HG03039 (cell line): ENCODE measurements around the gene MYL3.
A peak's percentile ranks its signal among the peaks of the same experiment; 100 is the strongest.

Source experiments
- ATAC-seq: cut with Tn5 transposase; IDR thresholded peaks from one replicate; pipeline ENCODE4 v1.9.1; 2021; ENCODE audit warnings: mild to moderate bottlenecking, moderate library complexity; ENCODE audit not compliant: unreplicated experiment

Gene MYL3

DNA sequence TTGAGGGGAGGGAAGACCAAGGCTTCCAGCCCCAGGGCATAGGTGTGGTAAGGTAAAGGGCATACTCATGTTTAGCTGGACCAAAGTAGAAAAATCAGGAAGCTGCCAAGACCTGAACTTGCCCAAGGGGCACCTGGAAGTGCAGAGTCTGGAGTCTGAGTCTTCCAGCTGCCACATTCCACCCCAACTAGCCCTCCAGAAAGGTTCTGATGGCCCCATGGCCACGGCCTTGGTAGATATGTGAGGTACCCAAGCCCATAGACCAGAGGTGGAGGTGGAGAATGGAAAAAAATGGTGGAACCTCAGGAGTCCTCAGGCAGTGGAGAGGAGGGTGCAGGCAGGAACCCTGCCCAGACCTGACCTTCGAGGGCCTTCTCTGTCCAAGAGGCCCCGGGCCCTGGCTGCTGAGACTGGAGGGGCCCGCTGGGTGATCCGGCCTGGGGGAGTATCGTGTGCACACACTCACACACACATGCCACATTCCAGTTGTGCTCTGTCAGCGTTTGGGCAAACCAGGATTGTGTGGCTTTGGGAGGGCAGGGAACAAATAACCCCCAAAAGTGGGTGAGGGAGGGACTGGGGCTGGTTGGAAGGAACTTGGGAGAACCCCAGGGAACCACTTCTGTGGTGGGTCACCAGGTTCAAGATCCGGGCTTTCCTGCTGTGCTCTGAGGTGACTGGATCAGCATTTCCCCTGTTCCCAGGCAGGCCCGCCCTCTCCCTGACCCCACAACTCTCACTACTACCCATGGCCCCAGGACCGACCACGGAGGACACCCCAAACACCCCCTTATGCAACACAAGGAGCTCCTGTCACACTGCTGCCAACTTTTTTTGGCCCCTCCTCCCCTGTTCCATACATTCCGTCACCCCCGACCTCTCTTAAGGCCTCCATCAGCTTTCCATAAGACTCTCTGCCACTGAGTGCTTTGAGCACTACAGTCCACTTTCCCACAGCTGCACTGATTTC lies 11.6 kb downstream of the MYL3 start:
- ATAC-seq: no peak

DNA sequence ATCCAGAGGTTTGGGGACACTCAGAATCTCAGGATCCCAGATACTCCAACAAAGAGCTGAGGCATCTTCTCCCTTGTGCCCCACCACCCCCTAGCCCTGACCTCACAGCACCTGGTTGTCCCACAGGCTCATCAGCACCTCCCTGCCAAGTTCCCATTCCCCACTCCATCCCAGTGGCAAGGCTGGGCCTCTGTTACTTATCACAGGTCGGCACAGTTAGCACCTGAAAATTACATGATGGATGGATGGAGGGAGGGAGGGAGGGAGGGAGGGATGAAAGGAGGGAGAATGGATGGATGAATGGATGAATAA lies 12.8 kb downstream of the MYL3 start:
- no peak for ATAC-seq

DNA sequence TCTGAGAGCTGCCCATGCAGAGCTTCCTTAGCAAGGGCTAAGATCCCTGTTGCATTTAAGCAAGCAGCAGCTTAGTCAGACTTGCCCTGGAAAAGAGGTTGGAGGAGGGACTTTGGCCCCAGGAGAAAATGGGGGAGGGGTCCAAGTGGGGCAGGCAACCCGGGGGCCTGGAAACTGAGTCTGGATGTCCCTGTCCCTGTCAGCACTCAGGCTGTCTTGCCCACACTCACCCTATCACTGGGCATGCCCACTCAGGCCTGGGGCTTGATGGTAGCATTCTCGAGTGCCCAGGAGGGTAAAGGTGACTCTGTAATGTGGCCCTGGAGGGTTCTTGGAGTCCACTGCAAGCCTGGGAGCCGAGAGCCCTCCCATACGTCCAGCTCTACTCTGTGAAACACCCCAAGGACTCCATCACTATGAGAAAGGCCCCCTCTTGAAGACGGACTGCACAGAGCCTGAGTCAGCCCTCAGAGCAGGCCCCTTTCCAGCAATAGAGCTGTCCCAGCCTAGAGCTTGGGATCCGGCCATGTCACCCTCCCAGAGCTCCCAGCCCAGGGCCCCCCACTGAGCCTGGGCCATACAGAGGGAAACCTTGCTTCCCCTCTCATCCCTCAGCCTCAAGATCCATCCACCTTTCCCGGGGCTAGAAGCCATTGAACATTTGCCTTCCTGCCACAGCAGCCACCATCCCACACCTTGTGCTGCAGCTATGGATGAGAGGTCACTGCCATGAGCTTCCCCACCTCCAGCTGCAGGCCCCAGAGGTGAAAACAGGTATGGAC lies 13.4 kb downstream of the MYL3 start:
- ATAC-seq: no peak

DNA sequence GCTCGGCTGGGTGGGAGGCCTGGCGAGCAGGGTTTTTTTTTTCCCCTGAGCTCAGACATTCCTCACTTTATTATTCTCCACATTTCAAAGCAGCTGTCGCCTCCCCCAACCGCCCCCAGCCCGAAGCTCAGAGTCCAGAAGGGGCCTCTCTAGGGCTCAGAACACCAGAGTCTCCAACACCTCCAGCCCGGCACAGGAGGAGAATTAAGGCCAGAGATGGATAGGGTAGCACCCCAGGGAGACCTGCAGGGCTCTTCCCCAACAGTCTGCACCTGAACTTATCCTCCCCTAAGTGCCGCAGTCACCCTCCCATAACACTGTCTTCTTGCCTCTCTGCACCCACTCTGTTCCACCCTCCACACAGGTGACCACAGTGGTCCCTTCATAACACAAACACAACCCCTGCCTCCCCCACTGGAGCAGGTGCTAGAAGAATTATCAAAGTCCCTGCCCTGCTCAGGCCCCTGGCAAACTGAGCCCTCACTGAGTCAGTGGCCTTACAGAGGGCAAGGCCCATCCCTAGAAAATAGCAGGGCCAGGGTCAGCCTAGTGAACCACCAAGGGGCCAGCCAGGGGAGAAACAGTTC lies 14.1 kb downstream of the MYL3 start:
- ATAC-seq: no peak

DNA sequence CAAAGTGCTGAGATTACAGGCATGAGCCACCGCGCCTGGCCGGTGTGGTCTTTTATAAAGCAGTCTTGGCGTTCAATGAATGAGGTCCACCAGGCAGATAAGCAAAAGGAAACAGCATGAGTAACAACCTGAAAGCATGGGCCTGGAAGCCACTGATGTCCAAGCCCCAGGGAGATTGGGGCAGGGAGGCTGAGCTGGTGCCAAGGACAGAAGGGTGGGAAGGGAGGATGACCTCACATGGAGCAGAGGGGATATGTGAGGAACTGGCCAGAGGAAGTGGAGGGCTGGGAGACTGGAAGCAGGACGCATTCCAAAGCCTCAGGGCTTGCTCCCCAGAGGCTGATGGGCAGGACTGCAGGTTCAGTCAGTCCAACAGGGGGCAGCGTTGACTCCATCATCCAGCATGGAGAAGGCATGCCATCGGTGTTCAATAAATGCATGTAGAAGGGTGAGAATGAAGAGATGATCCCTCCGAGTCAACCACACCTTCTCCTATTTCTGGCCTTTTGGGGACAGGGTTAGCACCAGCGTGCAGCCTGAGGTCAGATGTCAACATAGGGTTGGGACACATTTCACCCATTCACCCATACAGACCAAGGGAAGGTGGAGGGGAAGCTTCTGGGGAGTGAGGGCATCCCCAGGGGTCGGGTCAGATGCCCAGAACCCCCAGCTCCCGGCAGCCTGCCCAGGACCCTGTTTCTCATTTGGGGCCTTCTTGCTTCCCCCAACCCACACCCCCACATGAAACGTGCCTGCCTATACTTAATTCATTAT lies 14.8 kb downstream of the MYL3 start:
- no peak for ATAC-seq

DNA sequence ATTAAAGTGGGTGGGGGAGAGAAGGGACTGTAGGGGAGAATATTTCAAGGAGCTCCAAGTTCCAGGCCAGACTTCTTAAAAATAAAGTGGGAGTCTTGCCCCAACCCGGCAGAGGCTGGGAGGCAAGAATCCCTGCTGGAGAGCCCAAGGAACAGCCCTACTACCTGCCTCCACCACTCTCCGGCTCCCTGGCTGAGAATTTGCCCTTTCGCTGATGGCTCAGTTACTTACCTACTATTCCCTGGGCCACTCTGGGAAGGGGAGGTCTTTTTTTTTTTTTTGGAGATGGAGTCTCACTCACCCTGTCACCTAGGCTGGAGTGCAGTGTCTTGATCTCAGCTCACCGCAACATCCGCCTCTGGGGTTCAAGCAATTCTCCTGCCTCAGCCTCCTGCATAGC lies 15.5 kb downstream of the MYL3 start:
- no peak for ATAC-seq

DNA sequence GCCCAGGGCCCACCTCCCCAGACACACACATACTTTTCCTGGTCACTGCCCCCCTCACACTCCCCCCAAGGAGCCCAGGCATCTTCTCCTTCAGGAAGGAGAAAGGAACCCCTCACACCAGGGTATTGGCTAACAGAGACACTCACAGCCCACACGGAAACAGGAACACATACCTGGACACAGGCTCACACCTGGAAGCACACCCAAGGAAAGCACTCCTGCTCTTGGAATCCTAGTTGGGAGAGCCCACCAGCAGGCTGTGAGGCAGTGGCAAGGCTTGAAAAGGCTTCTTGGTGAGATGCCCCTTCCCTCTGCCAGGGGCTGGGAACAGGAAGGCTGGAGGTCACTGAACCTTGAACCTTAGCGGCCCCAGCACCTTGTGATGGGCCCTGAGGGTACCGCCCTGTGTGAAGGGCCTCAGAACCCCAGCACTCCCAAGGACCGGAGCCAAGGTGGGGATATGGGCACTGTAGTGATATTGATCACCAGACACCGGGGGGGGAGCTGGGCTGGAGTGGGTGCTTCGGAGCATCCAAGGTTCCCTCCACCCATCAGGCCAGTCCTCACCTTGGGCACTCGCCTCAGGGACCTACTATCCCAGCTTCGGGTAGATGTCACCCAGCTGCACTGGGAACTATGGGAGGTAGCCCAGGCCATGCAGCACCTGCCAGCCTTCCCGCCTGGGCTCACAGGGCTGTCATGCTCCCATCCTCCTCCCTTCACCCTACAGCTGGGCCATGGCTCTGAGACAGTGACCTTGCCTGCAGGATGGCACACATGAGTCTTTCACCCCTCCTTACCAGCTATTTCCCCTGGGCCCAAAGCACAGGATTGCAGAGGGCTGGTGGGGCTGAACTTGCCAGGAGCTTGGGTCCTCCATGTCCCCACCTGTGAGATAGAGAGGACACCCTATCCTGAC lies 16.4 kb downstream of the MYL3 start:
- no peak for ATAC-seq

DNA sequence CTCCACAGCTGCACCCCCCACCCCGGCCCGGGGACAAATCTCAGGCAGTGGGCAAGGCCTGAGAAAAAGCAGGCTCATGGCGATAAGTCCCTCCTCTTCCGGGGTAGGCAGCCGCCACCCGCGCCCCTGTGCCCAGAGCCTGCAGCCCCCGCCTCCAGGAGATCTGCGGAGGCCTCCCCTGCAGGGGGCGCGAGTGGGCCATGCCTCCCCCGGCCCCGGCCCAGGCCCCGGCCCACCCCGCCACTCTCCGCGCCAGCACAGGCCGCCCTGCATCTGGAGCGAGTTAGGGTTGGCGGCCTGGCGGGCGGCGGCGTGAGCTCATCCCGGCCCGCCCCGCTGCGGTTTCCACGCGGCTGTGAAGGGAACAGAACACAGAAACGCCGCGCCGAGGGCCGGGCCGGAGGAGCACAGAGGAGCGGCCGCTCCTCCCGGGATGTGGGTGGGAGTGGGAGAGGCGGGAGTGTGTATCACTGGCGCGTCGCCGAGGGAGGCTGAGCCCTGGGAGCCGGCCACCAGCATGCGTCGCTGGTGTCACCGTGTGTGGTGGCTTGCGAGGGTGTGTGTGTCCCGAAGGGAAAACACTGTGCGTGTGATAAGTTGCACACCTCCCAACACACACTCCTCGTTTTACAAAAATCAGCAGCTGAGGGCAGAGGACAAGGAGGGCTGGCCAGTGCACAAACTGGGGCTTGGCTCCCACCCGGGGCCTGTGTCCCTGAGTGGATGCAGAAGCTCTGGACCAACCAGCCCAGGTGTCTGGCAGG lies 17.2 kb downstream of the MYL3 start:
- peak; percentile 59 for ATAC-seq

DNA sequence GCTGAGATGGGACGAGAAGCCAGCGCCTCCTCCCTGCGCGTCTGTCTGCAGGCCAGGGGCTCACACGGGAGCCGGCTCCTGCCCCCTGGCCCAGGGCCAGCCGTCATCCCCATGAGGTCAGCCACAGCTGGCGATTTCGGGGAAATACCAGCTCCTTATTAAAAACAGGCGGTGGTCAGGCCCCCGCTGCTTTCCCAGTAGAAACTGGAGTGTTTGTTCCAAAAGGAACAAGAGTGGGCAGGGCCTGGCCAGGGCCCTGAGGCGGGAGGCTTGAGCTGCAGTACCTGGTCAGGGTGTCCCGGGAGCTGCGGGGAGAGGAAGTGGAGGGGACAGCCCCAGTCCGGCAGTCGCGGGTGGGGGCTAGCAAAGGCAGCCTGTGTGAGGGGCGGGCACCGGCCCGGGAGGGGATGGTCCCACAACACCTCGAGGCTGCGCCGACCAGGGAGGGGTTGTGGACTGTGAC lies 17.8 kb downstream of the MYL3 start:
- ATAC-seq: peak; percentile 48

DNA sequence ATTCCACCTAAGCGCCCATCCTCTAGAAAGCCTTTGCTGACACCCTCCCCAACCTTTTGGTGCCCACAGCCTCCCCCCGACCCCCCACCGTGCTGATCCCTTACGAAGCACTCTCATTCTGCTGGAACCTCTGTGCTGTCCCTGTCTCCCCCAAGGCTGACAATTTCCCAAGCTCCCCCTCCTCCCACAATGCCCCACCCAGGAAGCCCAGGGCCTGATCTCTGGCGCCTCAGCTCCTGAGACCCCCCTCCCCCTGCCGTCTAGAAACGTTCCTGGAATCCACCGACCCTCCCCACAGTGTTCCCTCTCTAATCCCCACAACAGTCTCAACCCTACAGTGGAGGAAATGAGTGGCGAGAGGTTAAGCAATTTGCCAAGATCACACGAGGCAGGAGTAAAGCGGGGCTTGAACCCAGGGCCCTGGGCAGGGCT lies 18.3 kb downstream of the MYL3 start:
- ATAC-seq: no peak

DNA sequence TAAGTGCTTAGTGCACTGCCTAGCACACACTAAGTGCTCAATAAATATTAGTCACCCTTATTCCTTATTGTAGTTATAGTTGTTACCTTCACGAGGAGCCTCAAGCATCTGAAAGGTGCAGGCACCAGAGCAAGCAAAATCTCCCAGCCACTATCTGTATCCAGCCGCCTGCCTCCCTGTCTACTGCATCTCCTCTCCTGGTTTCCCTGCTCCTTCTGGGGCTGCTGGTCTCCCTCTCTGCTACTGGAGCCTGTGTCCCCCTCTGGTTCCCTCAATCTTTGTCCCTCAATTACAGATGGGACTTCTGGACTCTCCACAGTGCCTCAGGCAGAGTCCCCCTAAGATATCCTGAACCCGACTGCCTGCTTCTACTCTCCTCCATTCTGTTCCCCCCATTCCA lies 18.8 kb downstream of the MYL3 start:
- ATAC-seq: no peak

DNA sequence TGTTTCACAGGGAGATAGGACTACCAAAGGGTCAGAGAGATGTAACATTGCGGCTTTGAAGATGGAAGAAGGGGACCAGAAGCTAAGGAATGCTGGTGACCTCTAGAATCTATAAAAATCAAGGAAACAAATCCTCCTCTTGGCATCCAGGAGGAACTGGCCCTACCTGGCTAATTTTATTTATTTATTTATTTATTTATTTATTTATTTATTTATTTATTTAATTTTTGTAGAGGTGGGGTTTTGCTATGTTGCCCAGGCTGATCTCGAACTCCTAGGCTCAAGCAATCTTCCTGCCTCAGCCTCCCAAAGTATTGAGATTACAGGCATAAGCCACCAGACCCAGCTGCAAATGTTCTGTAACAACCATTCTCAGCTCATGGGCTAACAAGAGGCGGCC lies 19.7 kb downstream of the MYL3 start:
- no peak for ATAC-seq

DNA sequence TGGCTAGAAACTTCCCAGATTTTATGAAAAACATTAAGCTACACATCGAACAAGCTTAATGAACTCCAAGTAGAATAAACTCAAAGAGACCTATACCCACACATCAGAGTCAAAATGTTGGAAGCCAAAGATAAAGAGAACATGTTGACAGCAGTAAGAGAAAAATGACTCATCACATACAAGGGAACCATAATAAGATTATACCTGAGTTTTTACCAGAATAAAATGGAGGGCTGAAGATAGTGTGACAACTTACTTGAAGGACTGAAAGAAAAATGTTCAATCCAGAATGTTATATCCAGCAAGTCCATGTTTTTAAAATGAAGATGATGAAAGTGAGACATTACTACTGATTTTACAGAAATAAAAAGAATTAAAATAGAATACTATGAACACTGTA lies 22.8 kb downstream of the MYL3 start:
- ATAC-seq: no peak

DNA sequence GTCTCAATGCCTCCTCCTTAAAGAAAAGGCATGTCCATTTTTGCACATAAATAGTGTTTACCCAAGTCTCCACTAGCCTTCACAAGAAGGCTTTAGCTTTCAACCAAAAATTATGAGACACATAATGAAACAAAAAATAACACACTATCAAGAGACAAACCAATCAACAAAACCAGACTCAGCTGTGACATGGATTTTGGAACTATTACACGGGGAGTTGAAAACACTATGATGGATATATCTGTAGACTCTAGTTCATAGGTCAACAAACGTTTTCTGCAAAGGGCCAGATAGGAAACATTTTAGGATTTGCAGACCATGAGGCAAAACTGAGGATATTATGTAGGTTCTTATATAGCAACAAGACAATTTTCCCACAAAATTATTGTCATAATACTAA lies 24.9 kb downstream of the MYL3 start:
- ATAC-seq: no peak

DNA sequence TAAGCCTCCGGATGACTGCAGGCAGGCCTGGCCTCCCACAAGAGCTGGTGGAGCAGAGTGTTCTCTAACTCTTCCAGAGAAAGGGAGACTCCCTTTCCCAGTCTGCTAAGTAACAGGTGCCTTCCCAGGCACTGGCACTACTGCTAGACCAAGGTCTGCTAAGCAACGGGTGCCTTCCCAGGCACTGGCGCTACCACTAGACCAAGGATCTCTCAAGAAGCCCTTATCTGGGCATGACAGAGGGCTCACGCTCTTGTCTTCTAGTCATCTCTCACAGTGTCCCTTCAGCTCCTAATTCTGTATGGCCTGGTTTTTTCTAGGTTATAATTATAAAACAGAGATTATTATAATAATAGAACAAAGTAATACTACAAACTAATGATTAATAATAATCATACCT lies 27.8 kb downstream of the MYL3 start:
- ATAC-seq: no peak

DNA sequence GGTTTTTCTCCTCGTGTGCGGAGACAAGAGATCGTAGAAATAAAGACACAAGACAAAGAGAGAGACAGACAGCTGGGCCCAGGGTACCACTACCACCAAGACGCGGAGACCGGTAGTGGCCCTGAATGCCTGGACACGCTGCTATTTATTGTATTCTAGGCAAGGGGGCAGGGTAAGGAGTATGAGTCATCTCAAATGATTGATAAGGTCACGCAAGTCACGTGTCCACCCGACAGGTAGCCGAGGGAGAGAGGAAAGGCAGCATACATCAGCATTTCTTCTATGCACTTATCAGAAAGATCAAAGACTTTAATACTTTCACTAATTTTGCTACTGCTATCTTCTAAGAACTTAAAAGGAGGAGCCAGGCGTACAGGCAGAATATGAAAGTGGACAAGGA lies 28.2 kb downstream of the MYL3 start:
- ATAC-seq: no peak

DNA sequence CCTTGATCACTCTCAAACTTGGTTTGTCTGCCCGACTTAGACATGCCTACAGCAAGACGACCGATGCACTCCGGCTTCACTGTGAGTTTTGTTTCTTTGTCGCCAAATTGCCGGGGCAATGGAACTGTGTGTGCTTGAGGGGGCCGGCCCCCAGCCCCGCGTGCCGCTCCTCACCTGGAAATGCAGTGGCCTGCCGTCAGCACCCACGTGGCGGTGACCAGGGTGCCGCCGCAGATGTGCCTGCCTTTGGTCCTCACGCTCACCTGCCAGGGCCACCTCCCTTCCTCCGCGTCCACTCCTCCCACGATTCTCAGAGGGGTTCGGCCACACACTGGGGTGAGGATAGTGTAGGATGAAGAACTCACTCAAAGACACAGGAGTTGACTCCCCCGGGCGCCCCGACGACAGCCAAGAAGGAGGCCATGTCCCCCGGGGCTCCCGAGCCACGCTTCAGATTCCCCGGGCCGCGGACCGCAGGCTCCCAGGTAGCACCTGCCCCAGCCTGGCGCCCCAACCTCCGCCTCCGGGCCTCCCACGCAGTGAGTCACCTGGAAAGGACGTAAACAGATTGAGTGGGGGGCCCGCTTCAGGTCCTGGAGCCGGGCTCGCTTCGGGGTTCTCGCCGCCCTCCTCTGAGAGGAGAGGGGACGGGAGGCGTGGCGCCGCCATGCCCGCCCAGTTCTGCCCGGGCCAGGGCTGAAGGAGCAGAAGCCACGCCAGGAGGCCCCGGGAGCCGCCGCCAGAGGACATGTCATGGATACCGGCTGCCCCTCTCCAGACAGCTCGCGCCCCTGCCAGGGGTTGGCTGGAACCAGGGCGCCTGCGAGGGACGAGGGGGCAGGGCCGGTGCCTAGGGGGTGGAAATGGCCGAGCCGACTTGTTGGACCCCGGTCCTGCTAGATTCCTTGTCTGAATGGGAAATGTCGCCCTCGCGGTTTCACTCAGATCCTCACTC lies 29.6 kb downstream of the MYL3 start:
- no peak for ATAC-seq

DNA sequence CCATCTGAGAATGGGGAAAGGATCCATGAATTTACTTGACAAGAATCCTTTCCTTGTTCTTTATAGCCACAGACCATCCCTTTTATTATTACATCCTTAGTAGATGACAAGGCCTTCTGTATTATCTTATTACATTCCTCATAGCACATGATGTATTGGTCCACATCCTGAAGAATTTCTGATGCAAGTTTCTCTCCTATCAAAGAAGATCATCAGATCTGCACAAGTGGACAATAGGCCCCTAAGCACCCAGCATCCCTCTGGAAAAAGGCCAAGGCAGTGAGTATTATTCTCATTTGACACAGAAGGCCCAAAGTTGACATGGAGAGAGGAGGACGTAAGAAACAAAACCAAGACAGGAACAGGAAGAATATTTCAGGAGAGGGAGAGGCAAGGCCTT lies 31.4 kb downstream of the MYL3 start:
- no peak for ATAC-seq
